Right atrium auricular region (tissue), 2 donors: Measurements from ENCODE around the gene GGT1. TPM values are rescaled to one million over a fixed set of nuclear protein-coding genes. Genes with fewer than 3 reads are reported as not detected.

Source experiments
- DNase-seq: peaks from one replicate; pipeline ENCODE4 v3.0.0-alpha.2; 2019; ENCODE audit warnings: low spot score
- H3K27ac ChIP-seq, 2 donors: fragments of 200-600 bp; sonication (generic); 1 replicate in 1 of 2; 2 replicates in 1 of 2; pipeline ENCODE4 v1.5.1; 2016 to 2019
- H3K27me3 ChIP-seq, 2 donors: fragments of 200-600 bp; sonication (generic); one replicate each; pipeline versions ENCODE4 v1.5.1 to v1.6.0; 2017 to 2019
- H3K36me3 ChIP-seq: fragments of 200-600 bp; sonication (generic); one replicate; pipeline ENCODE4 v1.5.1; 2016
- H3K4me1 ChIP-seq, 2 donors: fragments of 200-600 bp; sonication (generic); one replicate each; pipeline versions ENCODE4 v1.5.1 to v1.6.0; 2017 to 2019
- H3K4me3 ChIP-seq, 2 donors: fragments of 200-600 bp; sonication (generic); 1 replicate in 1 of 2; 2 replicates in 1 of 2; pipeline ENCODE4 v1.5.1; 2017 to 2019; ENCODE audit warnings: mild to moderate bottlenecking in 1 of 2, moderate library complexity in 1 of 2
- H3K9me3 ChIP-seq, 2 donors: fragments of 200-600 bp; sonication (generic); one replicate each; pipeline ENCODE4 v1.5.1; 2019
- CTCF ChIP-seq, 2 donors: fragments of 200-600 bp; sonication (generic); IDR thresholded peaks; one replicate each; pipeline ENCODE4 v1.5.1; 2019; ENCODE audit warnings: antibody characterized with exemption in 2 of 2
- total RNA-seq, 2 donors: library from RNA; depleted of rRNA; stranded (reverse); fragments of >200 nt; gene quantifications; one replicate each; pipeline ENCODE4 v1.1.0, GENCODE V29; 2016

The GGT1 gene
- total RNA-seq, 2 donors from 2014 or later, result 0.98 to 1.7 TPM

GRCh38 chr22:24582056-24582814 lies 20.8 kb upstream of the GGT1 start:
- peak overlapping the region in 1 of 2 donors; percentile 82 for H3K27ac ChIP-seq
- H3K4me3 ChIP-seq, result no peak overlapping the region
- H3K36me3 ChIP-seq, result peaks cover 3% of the 10 kb centered on the region
- H3K27me3 ChIP-seq, result no peaks in the 10 kb centered on the region
- no peaks in the 10 kb centered on the region for H3K9me3 ChIP-seq
- DNase-seq, result no peak
- no peak for TF ChIP-seq CTCF (IDR thresholded peaks at IDR 0.05)
- H3K4me1 ChIP-seq, result peaks cover 0 to 24% of the 10 kb centered on the region in 2 donors

GRCh38 chr22:24583221-24584165 lies 19.5 kb upstream of the GGT1 start:
- peak overlapping the region; percentile 79 to 82 for H3K27ac ChIP-seq

GRCh38 chr22:24584166-24584790 lies 18.7 kb upstream of the GGT1 start:
- H3K4me3 ChIP-seq, result no peak overlapping the region
- TF ChIP-seq CTCF (IDR thresholded peaks at IDR 0.05), result no peak
- peak overlapping the region; percentile 79 to 82 for H3K27ac ChIP-seq
- H3K36me3 ChIP-seq, result peaks cover 14% of the 10 kb centered on the region
- no peaks in the 10 kb centered on the region for H3K27me3 ChIP-seq
- no peak for DNase-seq
- H3K9me3 ChIP-seq, result no peaks in the 10 kb centered on the region
- peaks cover 0 to 24% of the 10 kb centered on the region in 2 donors for H3K4me1 ChIP-seq

More at GRCh38 chr22:24583221-24584165, 19.5 kb upstream of the GGT1 start:
- Histone ChIP-seq H3K9me3 (no peaks in the 10 kb centered on the region), H3K27me3 (no peaks in the 10 kb centered on the region), H3K4me3 (peak overlapping the region in 1 of 2 donors; percentile 9), H3K36me3 (peaks cover 14% of the 10 kb centered on the region), H3K4me1 (peaks cover 0 to 24% of the 10 kb centered on the region in 2 donors)
- no peak for TF ChIP-seq CTCF (IDR thresholded peaks at IDR 0.05)
- DNase-seq, result no peak

- Histone ChIP-seq H3K27me3 (no peaks in the 10 kb centered on the region), H3K4me1 (peaks cover 0 to 24% of the 10 kb centered on the region in 2 donors), H3K36me3 (peaks cover 14% of the 10 kb centered on the region), H3K4me3 (no peak overlapping the region), H3K27ac (peak overlapping the region; percentile 79 to 82), H3K9me3 (no peaks in the 10 kb centered on the region)
- no peak for TF ChIP-seq CTCF (IDR thresholded peaks at IDR 0.05)
- DNase-seq, result no peak
These were observed 18.1 kb upstream of the GGT1 start for GRCh38 chr22:24584871-24585411.

- DNase-seq, result no peak
- TF ChIP-seq CTCF (IDR thresholded peaks at IDR 0.05), result no peak
- no peak overlapping the region for H3K4me3 ChIP-seq
- peaks cover 0 to 24% of the 10 kb centered on the region in 2 donors for H3K4me1 ChIP-seq
- peaks cover 14% of the 10 kb centered on the region for H3K36me3 ChIP-seq
- H3K9me3 ChIP-seq, result no peaks in the 10 kb centered on the region
- H3K27ac ChIP-seq, result no peak overlapping the region
- H3K27me3 ChIP-seq, result no peaks in the 10 kb centered on the region
These were observed 17.5 kb upstream of the GGT1 start for GRCh38 chr22:24585461-24585860.
